ENCODE results near the gene DENND5A. TPM values are rescaled to one million over a fixed set of nuclear protein-coding genes. Genes with fewer than 3 reads are reported as not detected.
"Not testable (repeated sequence)": the region's sequence is repeated elsewhere in the genome, so short reads cannot be mapped to it uniquely, and the experiment has no call there.

Gene DENND5A
- total RNA-seq, 4 donors from 2014 or later: 6.1 to 67.7 (median 23.2) TPM

- no peak overlapping the region for H3K4me3 ChIP-seq
- no peak overlapping the region for H3K27ac ChIP-seq
- H3K27me3 ChIP-seq: no peaks in the 10 kb centered on the region
- no peaks in the 10 kb centered on the region for H3K4me1 ChIP-seq
- TF ChIP-seq POLR2A (IDR thresholded peaks at IDR 0.05) (no peak), CTCF (IDR thresholded peaks at IDR 0.05) (no peak)
- H3K9me3 ChIP-seq: no peaks in the 10 kb centered on the region
- DNase-seq: no peak
- H3K36me3 ChIP-seq: no peaks in the 10 kb centered on the region
Measured at GRCh38 chr11:9201372-9202162, 63.6 kb downstream of the DENND5A start.

- no peak for DNase-seq
- TF ChIP-seq POLR2A (IDR thresholded peaks at IDR 0.05) (no peak), CTCF (IDR thresholded peaks at IDR 0.05) (no peak)
- Histone ChIP-seq H3K9me3 (no peaks in the 10 kb centered on the region), H3K27ac (no peak overlapping the region), H3K27me3 (no peaks in the 10 kb centered on the region), H3K4me3 (no peak overlapping the region), H3K4me1 (no peaks in the 10 kb centered on the region), H3K36me3 (no peaks in the 10 kb centered on the region)
Measured at GRCh38 chr11:9200471-9200870, 64.7 kb downstream of the DENND5A start.

GRCh38 chr11:9193316-9193715 is 71.8 kb downstream of the DENND5A start:
- no peaks in the 10 kb centered on the region for H3K9me3 ChIP-seq
- no peaks in the 10 kb centered on the region for H3K36me3 ChIP-seq
- H3K27ac ChIP-seq: no peak overlapping the region
- no peak for TF ChIP-seq POLR2A (IDR thresholded peaks at IDR 0.05)
- H3K4me3 ChIP-seq: no peak overlapping the region
- H3K27me3 ChIP-seq: no peaks in the 10 kb centered on the region
- DNase-seq: no peak
- H3K4me1 ChIP-seq: no peaks in the 10 kb centered on the region

- TF ChIP-seq POLR2A (IDR thresholded peaks at IDR 0.05): no peak
- no peak for TF ChIP-seq CTCF (IDR thresholded peaks at IDR 0.05)
- no peaks in the 10 kb centered on the region for H3K36me3 ChIP-seq
- no peak for DNase-seq
- no peaks in the 10 kb centered on the region for H3K4me1 ChIP-seq
- H3K9me3 ChIP-seq: no peaks in the 10 kb centered on the region
- no peak overlapping the region for H3K4me3 ChIP-seq
- no peak overlapping the region for H3K27ac ChIP-seq
- no peaks in the 10 kb centered on the region for H3K27me3 ChIP-seq
Measured at GRCh38 chr11:9192561-9192960, 72.6 kb downstream of the DENND5A start.

GRCh38 chr11:9190326-9191016 is 74.7 kb downstream of the DENND5A start:
- H3K9me3 ChIP-seq, H3K4me3 ChIP-seq, H3K4me1 ChIP-seq, H3K27me3 ChIP-seq, H3K27ac ChIP-seq, DNase-seq, H3K36me3 ChIP-seq: not testable (repeated sequence)

GRCh38 chr11:9188860-9189259 is 76.3 kb downstream of the DENND5A start:
- H3K27ac ChIP-seq, H3K4me1 ChIP-seq, DNase-seq, H3K36me3 ChIP-seq, H3K4me3 ChIP-seq, H3K9me3 ChIP-seq, H3K27me3 ChIP-seq: not testable (repeated sequence)

- no peaks in the 10 kb centered on the region for H3K36me3 ChIP-seq
- no peak overlapping the region for H3K4me3 ChIP-seq
- H3K4me1 ChIP-seq: no peaks in the 10 kb centered on the region
- H3K9me3 ChIP-seq: no peaks in the 10 kb centered on the region
- TF ChIP-seq POLR2A (IDR thresholded peaks at IDR 0.05) (no peak), CTCF (IDR thresholded peaks at IDR 0.05) (no peak)
- no peak overlapping the region for H3K27ac ChIP-seq
- DNase-seq: no peak
- no peaks in the 10 kb centered on the region for H3K27me3 ChIP-seq
Measured at GRCh38 chr11:9187616-9188015, 77.5 kb downstream of the DENND5A start.

Data from Peyer's patch (tissue), 4 donors.